Activated naive CD4-positive, alpha-beta T cell treated with anti-CD3 and anti-CD28 coated beads, Interleukin-2, amount 50 U/mL, for 72 hours (primary cell): ENCODE data around the gene BRINP2. TPM values are rescaled to one million over a fixed set of nuclear protein-coding genes. Genes with fewer than 3 reads are reported as not detected.
"Not testable (repeated sequence)": the region's sequence is repeated elsewhere in the genome, so short reads cannot be mapped to it uniquely, and the experiment has no call there.

Source experiments
- ATAC-seq, 2 donors: fragments of 150-1000 bp; cut with Tn5 transposase; 2 replicates each; pipeline ENCODE4 v1.10.0; 2021; ENCODE audit warnings: mild to moderate bottlenecking in 2 of 2, moderate library complexity in 2 of 2
- DNase-seq, 2 donors: peaks; one replicate each; pipeline ENCODE4 v3.0.0; 2021 to 2022; ENCODE audit warnings: low spot score in 2 of 2
- H3K27ac Mint-ChIP-seq, 2 donors: one replicate each; pipeline ENCODE4 v1.8.0; 2022; ENCODE audit warnings: mild to moderate bottlenecking in 2 of 2, mixed read lengths in 2 of 2
- H3K36me3 Mint-ChIP-seq, 2 donors: one replicate each; pipeline ENCODE4 v1.8.0; 2022; ENCODE audit warnings: mixed read lengths in 2 of 2
- H3K9me3 Mint-ChIP-seq, 2 donors: one replicate each; pipeline ENCODE4 v1.8.0; 2022; ENCODE audit warnings: mixed read lengths in 2 of 2
- total RNA-seq, 2 donors: library from RNA; stranded (reverse); gene quantifications; one replicate each; pipeline ENCODE4 v1.2.3, GENCODE V29; 2022

BRINP2 gene
- total RNA-seq, 2 donors from 2014 or later: not detected

DNA sequence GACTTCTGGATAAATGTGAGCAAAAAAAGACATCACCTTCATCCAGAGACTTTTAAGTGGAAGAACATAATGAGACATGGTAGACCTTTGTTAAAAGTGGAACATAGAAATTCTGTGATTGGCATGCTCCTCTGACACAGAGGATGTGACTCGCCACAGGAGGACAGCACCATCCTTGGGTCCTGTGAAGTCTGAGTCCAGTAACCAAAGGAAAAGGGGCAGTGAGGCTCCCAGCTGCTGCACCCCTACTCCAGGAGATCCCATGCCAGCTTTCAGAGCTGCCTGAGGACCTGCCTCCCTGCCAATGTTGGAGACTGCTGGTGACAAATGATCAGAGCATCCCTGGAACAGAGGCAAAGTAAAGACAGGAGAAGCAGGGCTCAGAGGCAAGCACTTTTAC, 136.2 kb downstream of the BRINP2 start:
- no peak for DNase-seq
- H3K9me3 Mint-ChIP-seq: peaks cover 5% of the 10 kb centered on the region in 2 donors
- H3K36me3 Mint-ChIP-seq: no peaks in the 10 kb centered on the region
- no peak overlapping the region for H3K27ac Mint-ChIP-seq
- ATAC-seq: no peak

DNA sequence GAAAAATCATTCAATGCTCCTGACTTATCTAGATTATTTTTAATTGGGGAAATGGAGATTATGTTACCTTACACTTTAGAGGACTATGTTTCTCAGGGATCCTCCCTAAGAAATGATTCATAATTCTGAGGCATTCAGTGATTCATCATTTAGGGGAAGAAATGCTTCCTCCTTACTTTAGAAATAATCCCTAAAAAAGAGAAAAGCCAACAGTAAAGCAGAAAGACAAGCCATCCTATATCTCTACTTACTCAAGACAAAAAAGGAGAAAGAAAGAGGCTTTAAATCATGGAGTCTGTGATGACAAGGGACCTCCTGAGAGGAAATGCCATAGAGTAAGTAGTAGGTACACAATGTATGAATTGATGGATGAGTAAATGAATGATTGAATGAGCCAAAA, 137.0 kb downstream of the BRINP2 start:
- Mint-ChIP-seq H3K36me3 (no peaks in the 10 kb centered on the region), H3K27ac (no peak overlapping the region), H3K9me3 (peaks cover 8 to 9% of the 10 kb centered on the region in 2 donors)
- ATAC-seq (no peak), DNase-seq (no peak)

DNA sequence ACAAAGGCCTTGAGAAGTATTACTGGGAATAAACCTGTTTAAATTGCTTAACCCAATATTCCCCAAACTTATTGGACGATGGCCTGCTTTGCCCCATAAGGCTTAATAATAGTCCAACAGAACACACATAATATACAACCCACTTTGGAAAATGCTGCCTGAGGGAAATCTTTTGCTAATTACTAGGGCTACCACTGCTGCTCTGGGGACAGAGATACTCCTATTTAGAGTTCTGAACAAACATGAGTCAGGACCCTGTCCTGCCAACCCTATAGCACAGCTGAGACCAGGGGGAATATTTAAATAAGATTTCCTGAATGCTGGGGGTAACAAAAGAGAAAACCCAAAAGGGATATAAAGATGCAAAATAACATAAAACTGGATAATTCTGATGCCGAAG, 139.1 kb downstream of the BRINP2 start:
- ATAC-seq (no peak), DNase-seq (no peak)
- Mint-ChIP-seq H3K27ac (no peak overlapping the region), H3K36me3 (no peaks in the 10 kb centered on the region), H3K9me3 (peaks cover 10 to 14% of the 10 kb centered on the region in 2 donors)

DNA sequence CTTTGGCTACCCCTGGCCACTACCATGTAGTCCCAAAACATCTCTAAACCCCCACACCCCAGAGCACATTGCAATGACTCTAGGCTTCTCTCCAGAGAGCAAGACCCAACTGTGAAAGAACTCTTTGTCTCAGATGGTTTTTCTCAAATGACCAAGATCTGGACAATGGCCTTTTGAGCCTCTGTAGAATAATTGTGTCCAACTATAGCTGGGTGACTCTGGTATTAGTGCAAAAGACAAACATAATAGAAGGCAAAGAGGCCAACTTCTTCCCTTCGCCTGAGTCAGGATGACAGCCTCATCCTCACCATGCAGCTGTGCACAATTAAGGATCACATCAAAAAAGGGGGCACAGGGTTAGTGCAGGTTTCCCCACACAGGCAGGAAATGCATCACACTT, 139.6 kb downstream of the BRINP2 start:
- no peak overlapping the region for H3K27ac Mint-ChIP-seq
- no peaks in the 10 kb centered on the region for H3K36me3 Mint-ChIP-seq
- H3K9me3 Mint-ChIP-seq: peaks cover 12 to 14% of the 10 kb centered on the region in 2 donors
- ATAC-seq (no peak), DNase-seq (no peak)

DNA sequence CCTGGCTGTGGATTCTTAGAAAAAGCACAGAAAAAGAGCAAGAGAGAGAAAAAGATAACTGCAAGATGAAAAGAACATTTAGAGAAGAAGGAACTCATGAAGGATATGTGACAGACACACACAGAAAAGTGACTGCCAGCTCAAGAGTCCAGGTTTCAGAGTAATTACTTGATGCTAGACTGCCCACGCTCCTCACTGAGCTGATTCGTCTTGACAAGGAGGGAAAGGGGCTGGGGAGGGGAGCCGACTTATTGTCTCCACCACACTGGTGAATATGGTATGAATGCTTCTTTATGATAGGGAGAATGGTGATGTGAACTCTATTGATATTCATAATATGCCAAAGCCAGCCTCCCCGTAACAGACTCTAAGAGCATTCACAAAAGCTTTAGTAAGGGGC, 140.4 kb downstream of the BRINP2 start:
- H3K9me3 Mint-ChIP-seq: peaks cover 10 to 12% of the 10 kb centered on the region in 2 donors
- ATAC-seq (no peak), DNase-seq (no peak)
- H3K27ac Mint-ChIP-seq: no peak overlapping the region
- H3K36me3 Mint-ChIP-seq: no peaks in the 10 kb centered on the region

DNA sequence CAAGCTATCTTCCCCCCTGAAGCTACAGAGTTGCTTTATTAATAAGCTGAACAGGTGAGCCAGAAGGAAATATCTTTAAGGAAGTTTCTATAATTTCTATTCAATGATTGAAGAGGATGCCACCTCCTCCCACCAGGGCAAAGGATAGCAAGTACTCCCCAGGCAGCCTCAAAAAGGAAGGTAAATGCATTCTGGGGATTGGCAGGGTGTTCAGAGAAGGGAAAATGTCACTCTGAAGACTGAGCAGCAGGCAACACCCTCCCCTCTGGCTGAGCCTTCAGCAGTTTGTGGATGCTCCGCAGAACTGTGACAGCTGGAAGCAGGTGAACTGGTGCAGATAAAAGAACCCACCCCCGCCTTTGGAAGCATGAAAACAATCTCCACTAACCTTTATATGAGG, 140.8 kb downstream of the BRINP2 start:
- H3K27ac Mint-ChIP-seq: no peak overlapping the region
- ATAC-seq (no peak), DNase-seq (no peak)
- H3K36me3 Mint-ChIP-seq: no peaks in the 10 kb centered on the region
- H3K9me3 Mint-ChIP-seq: peaks cover 9 to 12% of the 10 kb centered on the region in 2 donors

DNA sequence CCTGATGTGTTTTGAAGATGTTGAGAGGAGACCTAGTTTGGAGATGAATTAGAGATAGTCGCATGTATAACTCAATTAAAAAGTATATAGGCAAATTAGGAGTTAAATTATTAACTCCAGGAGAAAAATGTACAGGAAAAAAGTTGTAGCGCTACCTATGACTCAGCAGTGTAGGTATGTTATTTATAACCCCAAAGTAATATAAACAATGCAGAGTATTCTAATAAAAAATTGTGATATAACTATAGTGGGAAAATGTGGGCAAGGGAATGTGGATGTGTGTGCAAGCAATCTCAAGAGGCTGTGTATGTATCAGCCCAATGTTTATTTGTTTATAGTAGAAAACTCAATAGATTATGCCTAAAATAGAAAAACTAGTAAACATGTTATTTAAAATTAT, 144.5 kb downstream of the BRINP2 start:
- no peaks in the 10 kb centered on the region for H3K36me3 Mint-ChIP-seq
- H3K9me3 Mint-ChIP-seq: peaks cover 15 to 16% of the 10 kb centered on the region in 2 donors
- DNase-seq: no peak
- H3K27ac Mint-ChIP-seq: no peak overlapping the region
- ATAC-seq: no peak

DNA sequence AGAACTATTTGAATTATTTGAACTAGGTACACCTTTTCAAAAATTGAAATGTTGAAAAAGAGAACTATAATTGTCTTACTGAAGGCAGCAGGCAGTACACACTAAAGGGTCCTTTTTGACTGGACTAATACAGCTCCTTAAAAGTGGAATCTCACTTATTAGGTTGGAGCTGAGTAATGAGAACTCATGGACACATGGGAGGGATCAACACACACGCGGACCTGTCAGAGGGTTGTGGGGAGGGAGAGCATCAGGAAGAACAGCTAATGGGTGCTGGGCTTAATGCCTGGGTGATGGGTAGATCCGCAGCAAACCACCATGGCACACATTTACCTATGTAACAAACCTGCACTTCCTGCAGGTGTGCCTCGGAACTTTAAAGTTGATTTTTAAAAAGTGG, 145.0 kb downstream of the BRINP2 start:
- ATAC-seq (no peak), DNase-seq (no peak)
- no peak overlapping the region for H3K27ac Mint-ChIP-seq
- peaks cover 15 to 16% of the 10 kb centered on the region in 2 donors for H3K9me3 Mint-ChIP-seq
- no peaks in the 10 kb centered on the region for H3K36me3 Mint-ChIP-seq

DNA sequence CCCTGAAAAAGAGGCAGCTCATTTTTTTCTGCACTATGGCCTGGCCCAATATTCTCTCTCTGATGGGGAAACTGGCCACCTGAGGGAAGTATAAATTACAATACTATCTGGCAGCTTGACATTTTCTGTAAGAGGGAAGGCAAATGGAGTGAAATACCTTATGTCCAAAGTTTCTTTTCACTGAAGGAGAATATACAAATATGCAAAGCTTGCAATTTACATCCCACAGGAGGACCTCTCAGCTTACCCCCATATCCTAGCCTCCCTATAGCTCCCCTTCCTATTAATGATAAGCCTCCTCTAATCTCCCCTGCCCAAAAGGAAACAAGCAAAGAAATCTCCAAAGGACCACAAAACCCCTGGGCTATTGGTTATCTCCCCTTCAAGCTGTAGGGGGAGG, 150.7 kb downstream of the BRINP2 start:
- H3K36me3 Mint-ChIP-seq, H3K27ac Mint-ChIP-seq, DNase-seq, ATAC-seq: not testable (repeated sequence)
- peaks cover 11 to 20% of the 10 kb centered on the region in 2 donors for H3K9me3 Mint-ChIP-seq

DNA sequence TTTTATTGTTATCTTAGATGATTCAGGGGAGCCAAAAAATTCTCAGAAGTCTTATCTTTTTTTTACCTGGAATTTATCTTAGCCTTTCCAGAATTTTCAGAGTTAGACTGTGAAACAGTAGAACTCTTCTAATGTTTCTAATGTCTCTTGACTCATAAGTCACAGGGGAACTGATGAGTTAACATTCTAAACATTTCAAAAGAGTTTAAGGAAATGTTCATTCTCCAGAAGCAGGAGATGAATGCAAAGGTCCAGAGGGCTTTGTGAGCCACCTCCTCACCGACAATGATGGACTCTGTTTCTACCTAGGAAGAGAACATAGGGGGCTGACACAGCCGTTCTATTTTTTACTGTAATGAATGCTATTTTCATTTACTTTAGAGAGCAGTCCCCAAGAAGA, 157.5 kb downstream of the BRINP2 start:
- Mint-ChIP-seq H3K36me3 (peaks cover 0 to 11% of the 10 kb centered on the region in 2 donors), H3K27ac (no peak overlapping the region), H3K9me3 (peaks cover 10 to 17% of the 10 kb centered on the region in 2 donors)
- no peak for DNase-seq
- no peak for ATAC-seq

DNA sequence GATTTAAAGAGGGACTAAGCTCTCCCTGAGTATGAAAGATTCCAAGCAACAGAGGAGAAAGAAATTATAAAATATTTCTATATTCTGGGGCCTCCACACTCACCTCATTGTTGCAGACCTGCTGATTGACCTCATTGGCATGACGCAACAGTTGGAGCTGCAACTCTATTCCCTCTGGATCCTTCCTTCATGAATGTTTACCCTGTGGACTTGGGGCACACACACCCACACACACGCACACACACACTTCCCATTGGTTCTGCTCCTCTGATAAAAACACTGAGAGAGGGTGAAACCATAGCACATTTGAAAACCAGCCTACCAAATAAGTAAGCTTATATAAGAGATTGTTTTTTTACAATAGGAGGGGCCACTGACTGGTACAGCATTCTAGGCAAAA, 159.1 kb downstream of the BRINP2 start:
- no peak overlapping the region for H3K27ac Mint-ChIP-seq
- ATAC-seq (no peak), DNase-seq (no peak)
- H3K9me3 Mint-ChIP-seq: peaks cover 10 to 14% of the 10 kb centered on the region in 2 donors
- peaks cover 0 to 12% of the 10 kb centered on the region in 2 donors for H3K36me3 Mint-ChIP-seq

Other genes with a start within 250 kb of the BRINP2 start
- not detected for gene ASTN1, start 6.2 kb upstream of the BRINP2 start, total RNA-seq